ENCODE measurements around the gene NR5A1.

Gene NR5A1

DNA sequence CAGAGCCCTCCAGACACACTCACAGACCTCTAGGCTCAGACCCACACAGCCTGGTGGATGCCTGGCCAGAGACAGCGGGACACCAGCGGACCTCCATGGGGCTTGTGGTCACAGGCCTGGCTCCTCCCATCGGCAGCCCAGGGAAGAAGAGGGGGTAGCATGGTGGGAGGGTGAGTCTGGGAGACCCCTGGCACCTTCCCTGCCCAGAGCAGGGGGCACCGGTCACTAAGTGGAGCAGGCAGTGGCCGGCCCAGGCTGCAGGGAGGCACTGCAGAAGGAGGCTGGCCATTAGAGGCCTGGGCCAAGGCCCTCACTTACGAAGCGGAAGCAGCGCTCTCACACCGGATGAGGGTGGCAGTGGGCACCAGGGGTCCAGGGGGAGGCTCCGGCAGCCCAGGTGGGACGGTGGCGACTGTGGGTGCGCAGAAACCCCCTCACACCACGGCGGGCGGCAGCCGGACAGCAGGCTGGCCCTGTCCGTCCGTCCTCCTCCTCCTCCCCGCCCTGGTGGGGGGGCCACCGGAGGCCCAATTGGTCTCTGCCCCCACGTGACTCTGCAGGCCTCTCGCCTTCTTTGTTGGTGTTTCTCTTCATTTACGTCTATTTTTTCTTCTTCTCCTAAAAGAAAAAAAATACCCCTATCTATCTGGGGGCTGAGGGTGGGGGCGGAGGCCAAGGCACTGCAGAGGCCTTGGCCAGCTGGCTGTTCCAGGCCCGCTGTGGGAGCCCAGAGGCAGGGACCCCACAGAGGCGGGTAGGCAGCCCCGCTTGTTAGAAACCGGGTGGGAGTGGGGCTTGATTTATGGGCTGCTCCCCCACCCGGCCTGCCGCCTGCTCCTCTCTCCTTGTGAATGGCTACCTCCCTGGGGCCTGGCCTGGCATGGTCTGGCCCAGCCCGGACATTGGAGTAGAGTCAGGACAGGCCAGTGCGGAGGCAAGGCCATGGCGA is at the start of gene NR5A1:
Gene NR5A1, minus strand, starts transcription at position 469 of the 949 bp plus-strand sequence. CDS start 4,004 bp downstream, outside the sequence.
- DNase-seq, result no peak

DNA sequence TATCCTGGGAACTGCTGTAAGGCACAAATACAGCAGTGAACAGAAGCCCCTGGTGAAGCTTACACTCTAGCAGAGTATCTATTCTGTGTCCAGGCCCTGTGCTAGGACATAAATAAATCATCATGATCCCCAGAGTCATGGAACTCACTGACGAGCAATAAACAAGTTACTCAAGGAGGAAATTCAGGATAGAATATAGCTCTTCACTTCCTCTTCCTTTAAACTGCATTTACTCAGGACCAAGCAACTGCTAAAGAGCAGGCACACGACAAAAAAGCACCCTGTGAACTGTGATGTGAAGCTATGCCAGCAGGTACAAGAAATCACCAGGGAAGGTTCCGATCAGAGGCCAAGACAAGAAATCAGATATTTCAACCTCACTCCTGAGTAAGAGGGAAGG is 47.8 kb upstream of the NR5A1 start:
- no peak for DNase-seq

DNA sequence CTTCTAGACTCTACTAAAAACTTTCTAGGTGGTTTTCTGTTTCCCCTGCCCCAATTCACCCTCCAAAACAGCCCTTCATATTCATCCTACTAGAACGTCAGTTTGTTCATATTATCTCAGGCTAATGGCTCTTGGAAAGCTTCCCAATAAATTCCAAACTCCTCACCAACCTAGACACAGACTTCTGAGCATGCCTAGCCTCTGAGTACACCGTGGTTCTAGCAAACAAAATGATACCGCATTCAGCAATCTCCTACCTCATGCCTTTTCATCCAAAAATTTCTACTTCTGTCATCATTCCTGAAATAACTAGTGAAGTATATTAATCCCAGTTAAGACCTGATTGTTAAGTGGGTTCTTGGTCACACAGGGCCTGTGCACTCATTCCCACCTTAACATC is 46.5 kb upstream of the NR5A1 start:
- no peak for DNase-seq

DNA sequence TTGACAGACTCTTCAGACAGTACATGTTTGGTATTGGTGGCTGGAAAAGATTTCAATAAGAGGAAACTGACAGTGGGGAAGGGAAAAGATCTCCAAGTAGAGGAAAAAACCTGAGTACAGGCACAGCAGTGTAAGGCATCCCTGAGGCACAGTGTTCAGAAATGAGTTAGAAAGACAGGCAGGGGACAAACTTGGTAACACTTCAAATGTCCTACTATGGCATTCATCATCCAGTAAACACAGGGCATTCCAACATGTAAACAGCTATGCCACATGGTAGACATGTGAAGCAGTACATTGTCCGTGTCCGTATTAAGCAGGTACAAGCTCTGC is 45.0 kb upstream of the NR5A1 start:
- no peak for DNase-seq

DNA sequence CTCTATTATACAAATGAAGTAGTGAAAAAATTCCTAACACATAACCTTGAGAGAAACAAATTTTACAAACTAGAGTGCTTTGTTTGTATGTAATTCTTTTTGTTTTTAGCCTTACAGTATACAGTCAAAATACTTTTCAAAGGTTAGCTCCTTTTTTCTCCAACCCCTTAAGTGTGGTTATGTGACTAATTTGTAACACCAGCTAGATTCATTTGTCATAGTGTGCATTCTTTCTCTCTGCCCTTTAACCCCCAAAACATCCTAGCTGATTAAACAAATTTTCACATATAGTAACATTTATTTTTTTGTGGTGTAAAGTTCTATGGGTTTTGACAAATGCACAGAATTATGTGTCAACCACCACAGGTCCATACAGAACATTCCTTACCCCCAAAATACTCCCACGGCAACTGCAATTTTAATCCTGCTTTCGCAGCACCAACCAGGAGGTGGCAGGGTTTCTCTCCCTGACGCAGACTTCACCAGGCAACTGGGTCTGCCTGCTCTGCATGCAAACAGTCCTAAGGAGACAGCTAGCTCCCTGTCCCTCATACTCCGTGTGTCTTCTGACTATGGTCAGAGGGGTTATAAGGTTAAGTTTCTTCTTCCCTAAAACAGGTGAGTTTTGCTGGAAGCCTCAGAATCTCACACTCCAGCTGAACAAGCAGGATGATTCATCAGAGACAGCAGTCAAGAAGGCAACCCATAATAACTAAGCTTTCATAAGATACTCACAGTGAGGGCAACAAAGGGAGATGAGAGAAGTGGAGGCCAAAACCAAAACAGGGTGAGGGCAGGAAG is 44.5 kb upstream of the NR5A1 start:
- DNase-seq, result no peak

DNA sequence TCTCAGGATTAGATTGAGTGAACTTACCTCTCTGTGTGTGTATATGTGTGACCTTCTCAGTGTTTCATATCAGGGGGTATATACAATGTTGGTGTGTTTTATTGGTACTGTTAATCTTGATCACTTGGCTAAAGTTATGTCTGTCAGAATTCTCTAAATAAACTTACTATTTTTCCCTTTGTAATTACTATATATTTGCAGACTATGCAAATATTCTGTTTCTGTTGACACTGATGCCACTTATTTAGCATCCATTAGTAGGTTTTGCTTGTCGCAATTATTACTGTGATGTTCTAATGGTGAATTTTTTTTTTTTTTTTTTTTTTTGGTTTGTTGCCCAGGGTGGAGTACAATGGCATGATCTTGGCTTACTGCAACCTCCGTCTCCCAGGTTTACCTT is 42.9 kb upstream of the NR5A1 start:
- DNase-seq, result no peak

DNA sequence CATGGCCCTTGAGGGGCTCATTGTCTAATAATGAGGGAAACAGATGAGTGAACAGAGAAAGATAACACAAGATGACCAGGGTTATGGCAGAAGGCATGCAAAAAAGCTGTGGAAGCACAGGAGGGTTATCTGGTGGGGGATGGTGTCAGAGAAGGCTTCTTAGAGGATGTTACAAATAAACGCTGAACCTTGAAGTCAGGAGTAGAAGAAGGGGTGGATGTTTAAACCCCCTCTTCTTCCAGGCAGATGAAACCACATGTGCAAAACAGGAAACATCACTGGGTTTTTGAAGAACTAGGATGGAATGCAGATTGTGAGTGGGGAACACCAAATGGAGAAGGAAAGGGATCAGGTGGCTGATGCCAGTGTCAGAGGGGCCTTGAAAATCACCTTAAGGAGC is 41.8 kb upstream of the NR5A1 start:
- DNase-seq, result no peak

DNA sequence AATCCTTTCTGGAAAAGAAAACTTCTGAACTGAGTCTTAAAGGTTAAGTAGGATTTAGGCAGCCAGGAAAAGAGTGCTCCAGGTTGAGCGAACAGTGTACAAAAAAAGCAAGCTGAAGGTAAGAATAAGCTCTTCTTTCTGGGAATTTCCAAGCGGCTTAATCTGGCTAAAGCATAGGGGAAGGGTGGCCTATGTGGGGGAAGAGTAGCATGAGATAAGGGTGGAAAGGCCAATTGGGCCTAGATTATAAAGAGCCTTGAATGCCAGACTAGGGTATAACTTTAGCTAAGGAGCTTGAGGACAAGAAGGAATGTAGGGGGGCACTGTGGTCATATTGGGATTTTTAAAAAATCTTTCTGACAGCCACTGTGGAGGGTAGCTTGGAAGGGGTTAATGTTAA is 37.3 kb upstream of the NR5A1 start:
- DNase-seq, result no peak

DNA sequence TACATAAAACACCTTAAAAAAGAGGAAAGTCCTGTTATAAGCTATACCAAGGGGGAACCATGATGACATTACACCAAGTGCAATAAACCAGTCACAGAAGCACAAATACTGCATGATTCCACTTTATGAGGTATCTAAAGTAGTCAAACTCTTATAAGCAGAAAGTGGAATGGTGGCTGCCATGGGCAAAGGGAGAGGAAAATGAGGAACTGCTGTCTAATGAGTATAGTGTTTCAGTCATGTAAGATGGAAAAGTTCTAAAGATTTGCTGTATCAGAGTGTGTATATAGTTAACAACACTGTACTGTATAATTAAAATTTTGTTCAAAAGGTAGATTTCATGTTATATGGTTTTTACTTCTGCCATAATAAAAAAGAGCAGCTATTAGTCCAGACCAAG is 34.6 kb upstream of the NR5A1 start:
- DNase-seq, result no peak

DNA sequence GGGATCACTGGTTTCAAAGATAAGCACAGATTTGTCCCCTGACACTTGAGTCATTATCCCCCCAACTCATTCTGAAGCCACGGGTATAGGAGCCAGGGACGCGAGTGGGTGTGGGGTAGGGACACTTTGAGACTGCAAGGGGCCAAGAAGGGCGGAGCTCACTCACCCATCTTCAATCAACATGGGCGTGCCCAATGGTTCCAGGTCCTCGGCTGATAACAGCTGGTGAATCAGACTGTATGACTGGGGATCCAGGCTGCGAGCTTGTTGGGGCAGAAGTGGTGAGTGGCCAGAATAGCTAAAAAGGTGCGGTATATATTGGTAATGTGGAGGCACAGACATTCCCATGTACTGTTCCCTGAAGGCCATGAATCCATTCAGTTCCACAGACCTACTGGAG is 30.7 kb upstream of the NR5A1 start:
- DNase-seq, result no peak

DNA sequence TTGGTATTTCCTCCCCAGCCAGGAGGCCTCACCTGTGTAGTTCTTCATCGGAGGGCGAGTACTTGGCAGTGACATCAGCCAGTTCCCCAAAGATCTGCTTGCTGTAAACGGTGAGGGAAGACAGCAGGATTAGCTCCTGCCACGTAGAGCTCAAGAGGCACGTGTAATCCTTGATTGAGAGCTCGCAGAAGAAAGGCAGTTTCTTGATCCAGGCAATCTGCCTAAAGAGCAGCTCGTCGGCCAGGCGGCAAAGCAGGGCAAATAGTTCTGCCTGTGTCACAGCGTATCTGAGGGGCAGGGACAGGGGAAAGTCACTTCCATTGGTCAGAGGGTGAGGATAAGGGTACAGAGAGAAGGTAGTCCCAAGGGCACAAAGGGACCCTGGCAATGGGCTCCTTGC is 28.6 kb upstream of the NR5A1 start:
- no peak for DNase-seq

DNA sequence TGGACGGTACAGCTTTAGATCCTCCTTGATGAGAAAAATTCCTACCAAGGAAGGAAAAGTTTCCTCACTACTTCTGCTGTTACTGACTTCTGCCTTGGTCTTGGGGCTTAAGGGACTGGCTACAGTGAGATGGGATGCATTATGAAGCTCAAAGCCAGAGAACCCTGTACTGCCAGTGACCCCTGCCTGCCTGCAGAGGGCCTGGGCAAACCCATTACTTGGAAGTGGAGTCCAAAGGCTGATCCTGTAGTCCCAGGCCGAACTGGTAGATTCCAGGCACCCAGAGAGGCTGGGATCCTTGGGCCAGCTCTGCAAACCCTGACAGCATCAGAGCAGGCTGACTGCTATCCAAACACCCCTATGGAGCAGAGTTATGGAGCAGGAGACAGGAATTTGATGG is 25.7 kb upstream of the NR5A1 start:
- no peak for DNase-seq

DNA sequence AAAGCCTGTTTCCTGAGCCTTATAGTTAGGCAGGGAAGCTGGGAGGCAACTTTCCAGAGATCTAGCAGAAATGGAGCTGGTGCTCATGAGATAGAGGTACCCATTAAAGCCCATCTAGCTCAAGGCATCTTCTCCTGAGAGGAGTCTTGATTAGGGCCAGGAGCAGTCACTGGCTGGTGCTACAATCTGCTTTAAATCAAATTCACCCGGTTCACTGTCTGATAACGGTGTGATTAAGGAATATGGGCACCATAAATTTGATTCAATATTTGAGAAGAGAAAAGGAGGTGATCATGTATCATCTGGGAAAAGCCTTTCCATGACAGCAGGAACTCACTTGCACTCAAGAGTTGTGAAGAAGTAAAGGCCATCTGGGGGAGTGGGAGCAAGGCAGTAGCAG is 23.9 kb upstream of the NR5A1 start:
- DNase-seq, result no peak

DNA sequence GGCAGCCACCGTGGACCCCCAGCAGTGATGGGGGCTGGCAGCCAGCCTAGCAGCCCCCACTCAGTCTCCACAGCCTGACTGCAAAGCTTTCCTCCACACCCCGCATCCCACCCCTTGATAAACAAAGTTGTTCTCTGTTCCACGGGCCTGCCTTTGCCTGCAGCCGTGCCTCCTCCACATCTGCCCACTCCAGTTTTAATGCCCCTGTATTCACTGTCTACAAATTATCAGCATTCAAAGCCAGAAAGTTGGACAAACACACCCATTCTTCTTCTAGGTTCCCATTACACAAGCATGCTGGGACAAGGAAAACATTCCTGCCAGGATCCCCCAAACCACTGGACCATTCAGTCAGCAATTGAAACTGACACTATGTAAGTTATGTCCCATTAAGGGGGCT is 23.0 kb upstream of the NR5A1 start:
- no peak for DNase-seq

DNA sequence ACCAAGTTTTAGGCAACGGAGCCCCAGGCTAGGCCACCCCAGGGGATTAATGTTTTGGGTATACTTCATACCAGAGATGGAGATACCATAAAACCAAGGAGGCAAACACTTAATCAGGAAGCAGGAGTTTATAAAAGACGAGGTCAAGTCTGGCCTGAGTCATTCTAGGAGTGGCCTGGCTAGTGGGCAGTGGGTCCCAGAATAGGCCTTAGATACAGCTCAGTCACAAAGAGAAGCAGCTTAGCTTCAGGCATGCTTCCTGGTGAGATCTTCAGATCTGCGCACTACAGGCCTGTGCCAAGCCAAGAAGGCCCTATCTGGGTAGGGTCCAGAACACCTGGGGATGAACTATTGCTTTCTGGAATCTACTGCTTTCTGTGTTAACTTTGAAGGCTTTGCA is 20.6 kb upstream of the NR5A1 start:
- no peak for DNase-seq

DNA sequence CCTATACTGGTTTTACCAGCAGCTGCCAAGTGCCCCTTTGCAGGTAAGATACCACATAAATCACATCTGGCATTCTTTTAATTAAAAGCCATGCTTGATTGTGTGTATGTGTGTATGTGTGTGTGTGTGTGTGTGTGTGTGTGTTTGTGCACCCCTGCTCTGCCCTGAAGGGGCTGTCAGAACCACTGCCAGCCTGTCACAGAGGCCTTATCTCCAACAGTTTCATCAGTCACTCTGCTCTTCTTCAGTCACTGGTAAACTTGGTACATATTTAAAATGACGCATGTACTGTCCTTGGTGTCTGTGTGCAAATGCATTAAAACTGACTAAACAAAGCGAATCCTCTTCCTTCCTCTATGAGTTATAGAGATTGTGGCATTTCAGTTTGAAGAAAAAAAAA is 19.0 kb upstream of the NR5A1 start:
- no peak for DNase-seq

DNA sequence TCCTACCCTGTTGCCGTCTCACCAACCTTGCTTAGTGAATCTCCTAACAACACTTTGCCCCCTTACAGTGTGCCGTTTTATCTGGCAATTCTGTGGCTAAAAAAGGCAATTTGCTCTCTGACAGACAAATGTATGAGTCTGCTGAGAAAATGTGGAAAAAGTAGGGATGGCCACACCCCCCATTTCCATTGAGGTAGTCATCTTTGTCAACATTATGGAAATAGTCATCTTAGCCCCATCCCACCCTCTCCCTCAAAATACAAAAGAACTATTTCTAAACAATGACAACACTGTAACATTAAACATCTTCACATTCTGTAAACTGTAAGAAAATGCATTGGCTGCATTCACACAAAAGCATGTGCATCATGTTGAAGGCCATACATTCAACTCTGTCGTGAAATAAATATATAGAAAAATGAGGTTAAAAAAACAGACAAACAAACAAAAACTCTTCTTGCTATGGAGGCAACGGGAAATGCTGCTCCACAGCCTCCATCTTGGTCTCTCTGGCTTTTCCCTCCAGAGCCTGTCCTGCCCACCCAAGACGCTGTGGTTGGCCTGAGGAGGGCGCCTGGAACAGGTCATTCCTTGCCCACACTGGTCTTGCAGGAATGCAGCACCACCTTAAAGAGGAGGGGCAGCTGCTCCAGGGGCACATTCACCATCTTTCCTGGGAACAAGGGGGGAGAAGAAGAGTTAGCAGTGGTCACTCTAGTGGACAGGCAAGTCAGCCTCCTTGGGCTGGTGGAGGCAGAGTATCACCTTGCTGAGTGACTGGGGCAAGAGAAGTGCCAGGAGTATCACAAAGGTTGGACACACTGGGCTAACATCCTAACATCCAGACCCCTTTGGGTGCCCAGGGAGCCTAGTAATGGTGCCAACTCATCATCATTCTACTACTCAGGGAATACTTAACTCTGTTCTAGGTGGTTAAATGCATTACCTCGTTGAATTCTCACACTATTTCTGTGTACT is 15.2 kb upstream of the NR5A1 start:
- no peak for DNase-seq

DNA sequence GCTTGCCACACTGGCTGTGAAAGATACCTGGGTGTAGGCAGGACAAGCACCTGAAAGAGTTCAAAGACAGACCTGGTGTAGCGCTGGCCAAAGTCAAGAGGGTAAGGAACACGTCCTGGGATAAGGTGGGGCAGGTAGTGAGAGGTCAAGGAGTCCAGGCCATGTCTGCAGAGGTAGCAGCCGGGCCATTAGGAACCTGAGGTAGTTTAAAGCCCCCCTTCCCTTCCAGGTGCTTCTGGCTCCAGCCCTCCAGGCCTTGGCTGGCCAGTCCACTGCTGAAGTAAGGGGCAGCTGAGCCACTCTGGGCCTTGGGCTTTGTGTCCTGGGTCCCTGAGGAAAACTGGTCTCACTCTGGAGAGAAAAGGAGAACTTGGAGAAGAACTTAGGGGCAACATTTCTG is 13.9 kb upstream of the NR5A1 start:
- DNase-seq, result no peak

DNA sequence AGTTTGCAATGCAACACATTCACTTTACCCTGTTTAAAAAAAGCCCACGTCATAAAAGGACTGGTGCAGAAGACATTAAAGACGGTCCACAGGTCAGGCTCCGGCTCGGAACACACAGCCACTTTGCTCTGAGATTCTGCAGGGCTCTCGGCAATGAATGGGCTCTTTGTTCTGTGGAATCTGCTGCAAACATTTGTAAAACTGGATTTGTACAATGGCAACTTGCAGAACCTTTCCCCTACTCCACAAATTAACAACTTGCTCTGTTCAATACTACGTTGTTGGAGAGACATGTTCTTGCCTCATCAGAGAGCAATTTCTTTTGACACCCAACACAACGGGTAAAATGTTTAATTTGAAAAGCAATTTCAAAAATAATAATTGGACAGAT is 13.0 kb upstream of the NR5A1 start:
- DNase-seq, result no peak

DNA sequence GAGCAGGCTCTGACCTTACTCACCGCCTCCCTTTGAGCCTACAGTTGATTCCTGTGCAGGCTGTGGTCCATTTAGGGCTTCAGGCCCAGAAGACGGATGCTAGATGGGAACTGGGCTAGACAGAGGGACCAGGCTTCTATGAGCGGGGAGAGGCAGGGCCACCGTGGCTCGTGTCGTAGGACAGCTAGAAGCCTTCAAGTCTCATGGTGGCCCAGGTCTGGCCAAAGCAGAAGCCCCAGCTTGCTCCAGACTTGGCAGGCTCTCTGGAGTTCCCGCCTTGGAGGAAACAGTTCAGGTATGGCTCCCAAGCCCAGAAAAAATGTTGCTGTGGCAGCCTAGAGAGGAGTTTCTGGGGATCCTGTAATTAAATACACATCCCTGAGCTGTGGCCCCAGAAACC is 10.9 kb upstream of the NR5A1 start:
- no peak for DNase-seq

DNA sequence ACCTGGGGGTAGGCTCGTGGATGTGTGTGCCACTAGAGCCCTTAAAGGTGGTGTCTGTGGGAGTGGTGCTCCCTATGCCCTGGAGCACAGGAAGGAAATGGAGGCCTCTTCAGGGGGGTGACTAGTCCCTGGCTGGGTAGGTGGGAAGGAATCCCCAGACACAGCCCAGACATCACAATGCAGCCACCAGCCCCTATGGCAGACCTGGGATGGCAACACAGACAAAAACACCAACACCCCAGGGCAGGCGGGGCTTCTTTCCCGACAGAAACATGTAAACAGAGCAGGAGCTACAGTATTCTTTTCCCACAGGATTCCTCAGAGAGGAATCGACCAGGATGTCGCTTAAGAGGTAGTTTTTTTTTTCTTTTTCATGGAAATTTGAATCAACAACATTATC is 10.4 kb upstream of the NR5A1 start:
- DNase-seq, result no peak

DNA sequence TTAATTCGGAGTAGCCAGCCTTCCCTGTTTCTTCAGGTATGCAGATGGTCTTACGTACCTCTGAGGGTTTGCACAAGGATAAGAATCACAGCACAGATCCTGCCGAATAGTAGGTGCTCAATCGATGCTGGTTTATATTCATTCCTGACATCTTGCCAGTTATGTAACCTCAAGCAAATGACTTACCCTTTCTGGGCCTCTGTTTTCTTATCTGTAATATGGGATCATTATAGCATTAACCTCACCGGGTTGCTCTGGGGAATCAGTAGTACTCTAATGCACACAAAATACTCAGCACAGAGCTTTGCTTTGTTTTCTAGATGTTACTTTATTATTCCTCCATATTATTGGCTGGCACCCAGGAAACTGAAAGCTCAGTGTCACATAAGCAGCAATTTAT is 7.7 kb upstream of the NR5A1 start:
- DNase-seq, result no peak

DNA sequence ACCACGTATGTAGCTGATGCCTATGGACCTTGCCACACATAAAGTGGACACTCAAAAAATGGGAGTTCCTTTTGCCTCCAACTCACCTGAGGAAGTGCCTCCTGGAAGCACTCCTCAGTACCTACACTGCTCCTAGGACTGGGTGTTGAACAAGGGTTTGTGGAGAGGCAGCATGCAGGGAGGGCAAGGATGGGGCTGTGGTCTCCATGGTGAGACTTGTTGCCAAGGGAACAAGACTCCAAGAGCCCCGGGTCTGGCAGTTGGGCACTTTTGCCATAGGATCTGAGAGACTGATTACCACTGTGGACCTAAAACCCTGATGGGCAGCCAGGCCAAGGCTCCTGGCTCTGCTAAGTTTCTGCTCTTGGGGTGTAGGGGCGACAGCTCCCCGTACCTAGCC is 6.9 kb upstream of the NR5A1 start:
- DNase-seq, result no peak

Data from NCI-H1092 (cell line).